Measurements from ENCODE around the gene LYPD8. TPM values are rescaled to one million over a fixed set of nuclear protein-coding genes. Genes with fewer than 3 reads are reported as not detected.

LYPD8 gene
- total RNA-seq, 1 donor from 2014 or later, result not detected

- no peak for DNase-seq (ENCODE audit: low spot score, unreplicated experiment)
- H3K27me3 Mint-ChIP-seq, result no peaks in the 10 kb centered on the region
- H3K36me3 Mint-ChIP-seq (ENCODE audit: insufficient read depth), result peaks cover 10% of the 10 kb centered on the region
- TF ChIP-seq CTCF (IDR thresholded peaks at IDR 0.05; ENCODE audit: unreplicated experiment), result no peak
- H3K27ac Mint-ChIP-seq, result no peak overlapping the region
- no peak overlapping the region for H3K4me3 Mint-ChIP-seq (ENCODE audit: low read depth)
- H3K4me1 Mint-ChIP-seq (ENCODE audit: low read depth), result no peaks in the 10 kb centered on the region
- H3K9me3 Mint-ChIP-seq (ENCODE audit: low read depth), result peaks cover 51% of the 10 kb centered on the region
These were observed 59.3 kb downstream of the LYPD8 start for GRCh38 chr1:248696261-248696660.

- TF ChIP-seq CTCF (IDR thresholded peaks at IDR 0.05; ENCODE audit: unreplicated experiment), result no peak
- no peak overlapping the region for H3K27ac Mint-ChIP-seq
- no peak overlapping the region for H3K4me3 Mint-ChIP-seq (ENCODE audit: low read depth)
- no peaks in the 10 kb centered on the region for H3K4me1 Mint-ChIP-seq (ENCODE audit: low read depth)
- no peaks in the 10 kb centered on the region for H3K27me3 Mint-ChIP-seq
- H3K9me3 Mint-ChIP-seq (ENCODE audit: low read depth), result peaks cover 58% of the 10 kb centered on the region
- no peak for DNase-seq (ENCODE audit: low spot score, unreplicated experiment)
- H3K36me3 Mint-ChIP-seq (ENCODE audit: insufficient read depth), result peaks cover 12% of the 10 kb centered on the region
These were observed 60.0 kb downstream of the LYPD8 start for GRCh38 chr1:248695451-248696132.

- Mint-ChIP-seq H3K4me3 (ENCODE audit: low read depth) (no peak overlapping the region), H3K27ac (no peak overlapping the region), H3K36me3 (ENCODE audit: insufficient read depth) (peaks cover 9% of the 10 kb centered on the region), H3K9me3 (ENCODE audit: low read depth) (peaks cover 72% of the 10 kb centered on the region), H3K27me3 (no peaks in the 10 kb centered on the region), H3K4me1 (ENCODE audit: low read depth) (no peaks in the 10 kb centered on the region)
- no peak for DNase-seq (ENCODE audit: low spot score, unreplicated experiment)
- no peak for TF ChIP-seq CTCF (IDR thresholded peaks at IDR 0.05; ENCODE audit: unreplicated experiment)
These were observed 63.9 kb downstream of the LYPD8 start for GRCh38 chr1:248691567-248692155.

Other genes starting within 250 kb of the LYPD8 start
- not detected in 2 replicates for gene OR2G6, start 247.7 kb downstream of the LYPD8 start, total RNA-seq
- gene OR2T29, start 193.0 kb downstream of the LYPD8 start, total RNA-seq, result not detected in 2 replicates
- gene OR2T34, start 181.0 kb downstream of the LYPD8 start, total RNA-seq, result not detected in 2 replicates
- not detected in 2 replicates for gene OR2T10, start 158.1 kb downstream of the LYPD8 start, total RNA-seq
- gene OR2T11, start 120.7 kb downstream of the LYPD8 start, total RNA-seq, result not detected in 2 replicates
- gene OR2T35, start 110.5 kb downstream of the LYPD8 start, total RNA-seq, result not detected in 2 replicates
- gene OR2T27, start 100.2 kb downstream of the LYPD8 start, total RNA-seq, result not detected in 2 replicates
- not detected in 2 replicates for gene OR14I1, start 53.0 kb downstream of the LYPD8 start, total RNA-seq
- gene SH3BP5L, start 70.2 kb upstream of the LYPD8 start, total RNA-seq, result 32.5 and 35.1 TPM in 2 replicates
- gene ZNF672, start 82.5 kb upstream of the LYPD8 start, total RNA-seq, result 36.8 and 37.2 TPM in 2 replicates
- 107 and 109 TPM in 2 replicates for gene ZNF692, start 103.3 kb upstream of the LYPD8 start, total RNA-seq
- gene PGBD2, start 150.5 kb upstream of the LYPD8 start, total RNA-seq, result 16.0 and 16.6 TPM in 2 replicates

All from progenitor cell of endocrine pancreas (in vitro differentiated cells).